CD4-positive, alpha-beta T cell treated with Interleukin-12 subunit alpha and Interleukin-12 subunit beta, for 1 hour (primary cell): ENCODE data around the gene DLG5.
"Not testable (repeated sequence)": the region's sequence is repeated elsewhere in the genome, so short reads cannot be mapped to it uniquely, and the experiment has no call there.

ENCODE experiments used
- DNase-seq: peaks from one replicate; pipeline ENCODE4 v3.0.0-alpha.2; 2020

Gene DLG5

GRCh38 chr10:77787440-77787839 lies 139.1 kb downstream of the DLG5 start:
- DNase-seq, result no peak

- no peak for DNase-seq
Observed at GRCh38 chr10:77784856-77785255, 141.7 kb downstream of the DLG5 start.

- no peak for DNase-seq
Observed at GRCh38 chr10:77782328-77783061, 144.1 kb downstream of the DLG5 start.

- no peak for DNase-seq
Observed at GRCh38 chr10:77781451-77782327, 144.9 kb downstream of the DLG5 start.

- no peak for DNase-seq
Observed at GRCh38 chr10:77780180-77780579, 146.4 kb downstream of the DLG5 start.

GRCh38 chr10:77776487-77776886 lies 150.1 kb downstream of the DLG5 start:
- DNase-seq, result no peak

GRCh38 chr10:77774940-77775391 lies 151.6 kb downstream of the DLG5 start:
- DNase-seq, result no peak

GRCh38 chr10:77773631-77774426 lies 152.7 kb downstream of the DLG5 start:
- no peak for DNase-seq

GRCh38 chr10:77772852-77773600 lies 153.5 kb downstream of the DLG5 start:
- DNase-seq, result not testable (repeated sequence)

- no peak for DNase-seq
Observed at GRCh38 chr10:77771851-77772250, 154.7 kb downstream of the DLG5 start.

- no peak for DNase-seq
Observed at GRCh38 chr10:77771450-77771849, 155.1 kb downstream of the DLG5 start.

- DNase-seq, result no peak
Observed at GRCh38 chr10:77770868-77771175, 155.7 kb downstream of the DLG5 start.

GRCh38 chr10:77770081-77770867 lies 156.3 kb downstream of the DLG5 start:
- DNase-seq, result no peak

GRCh38 chr10:77768039-77768438 lies 158.5 kb downstream of the DLG5 start:
- DNase-seq, result no peak

- no peak for DNase-seq
Observed at GRCh38 chr10:77763453-77764430, 162.8 kb downstream of the DLG5 start.

GRCh38 chr10:77758406-77758805 lies 168.1 kb downstream of the DLG5 start:
- DNase-seq, result not testable (repeated sequence)

- DNase-seq, result no peak
Observed at GRCh38 chr10:77756319-77757232, 170.0 kb downstream of the DLG5 start.

GRCh38 chr10:77746047-77746707 lies 180.4 kb downstream of the DLG5 start:
- no peak for DNase-seq

GRCh38 chr10:77744245-77744644 lies 182.3 kb downstream of the DLG5 start:
- DNase-seq, result no peak
